Mucosa of stomach (tissue), 1 donor: ENCODE data around the gene DNAJB8.

ENCODE experiments used
- H3K27me3 ChIP-seq: one replicate; pipeline ENCODE4 v1.7.0; 2013; ENCODE audit warnings: mild to moderate bottlenecking, low read length; ENCODE audit not compliant: control insufficient read depth, insufficient read depth
- H3K36me3 ChIP-seq: one replicate; pipeline ENCODE4 v1.7.0; 2013; ENCODE audit warnings: low read length; ENCODE audit not compliant: control insufficient read depth, insufficient read depth
- H3K4me1 ChIP-seq: one replicate; pipeline ENCODE4 v1.7.0; 2013; ENCODE audit warnings: mild to moderate bottlenecking, low read length; ENCODE audit not compliant: control insufficient read depth, insufficient read depth
- H3K4me3 ChIP-seq: one replicate; pipeline ENCODE4 v1.7.0; 2013; ENCODE audit warnings: low read length
- H3K9ac ChIP-seq: one replicate; pipeline ENCODE4 v1.7.0; 2013; ENCODE audit warnings: mild to moderate bottlenecking, low read length, moderate library complexity
- H3K9me3 ChIP-seq: one replicate; pipeline ENCODE4 v1.7.0; 2013; ENCODE audit warnings: mild to moderate bottlenecking, low read length, moderate library complexity; ENCODE audit not compliant: control insufficient read depth
- donor health status: Pancreatic carcinoma.

DNAJB8 gene

GRCh38 chr3:128442949-128443348 is 23.7 kb downstream of the DNAJB8 start:
- Histone ChIP-seq H3K36me3 (no peaks in the 10 kb centered on the region), H3K4me1 (no peaks in the 10 kb centered on the region)

GRCh38 chr3:128442070-128442469 is 24.6 kb downstream of the DNAJB8 start:
- Histone ChIP-seq H3K9me3 (no peaks in the 10 kb centered on the region), H3K9ac (no peak overlapping the region), H3K4me3 (no peak overlapping the region), H3K4me1 (no peaks in the 10 kb centered on the region), H3K36me3 (no peaks in the 10 kb centered on the region), H3K27me3 (peaks cover 14% of the 10 kb centered on the region)

More at GRCh38 chr3:128442949-128443348, 23.7 kb downstream of the DNAJB8 start:
- no peak overlapping the region for H3K9ac ChIP-seq
- no peaks in the 10 kb centered on the region for H3K9me3 ChIP-seq
- H3K4me3 ChIP-seq = no peak overlapping the region
- H3K27me3 ChIP-seq = peaks cover 14% of the 10 kb centered on the region

GRCh38 chr3:128439226-128439625 is 27.5 kb downstream of the DNAJB8 start:
- Histone ChIP-seq H3K36me3 (no peaks in the 10 kb centered on the region), H3K4me1 (no peaks in the 10 kb centered on the region), H3K27me3 (peaks cover 33% of the 10 kb centered on the region), H3K9me3 (no peaks in the 10 kb centered on the region), H3K9ac (no peak overlapping the region), H3K4me3 (no peak overlapping the region)

- no peak overlapping the region for H3K9ac ChIP-seq
- no peaks in the 10 kb centered on the region for H3K4me1 ChIP-seq
- no peak overlapping the region for H3K4me3 ChIP-seq
- no peaks in the 10 kb centered on the region for H3K9me3 ChIP-seq
- peaks cover 35% of the 10 kb centered on the region for H3K27me3 ChIP-seq
- no peaks in the 10 kb centered on the region for H3K36me3 ChIP-seq
Measured at GRCh38 chr3:128438488-128439072, 28.1 kb downstream of the DNAJB8 start.

- Histone ChIP-seq H3K9ac (no peak overlapping the region), H3K4me1 (peaks cover 4% of the 10 kb centered on the region), H3K36me3 (no peaks in the 10 kb centered on the region), H3K9me3 (no peaks in the 10 kb centered on the region), H3K27me3 (peaks cover 59% of the 10 kb centered on the region), H3K4me3 (no peak overlapping the region)
Measured at GRCh38 chr3:128436214-128436613, 30.5 kb downstream of the DNAJB8 start.

- H3K27me3 ChIP-seq = peaks cover 64% of the 10 kb centered on the region
- no peak overlapping the region for H3K4me3 ChIP-seq
- H3K4me1 ChIP-seq = peaks cover 4% of the 10 kb centered on the region
- H3K9me3 ChIP-seq = no peaks in the 10 kb centered on the region
- no peak overlapping the region for H3K9ac ChIP-seq
- no peaks in the 10 kb centered on the region for H3K36me3 ChIP-seq
Measured at GRCh38 chr3:128435561-128435960, 31.1 kb downstream of the DNAJB8 start.

GRCh38 chr3:128435058-128435457 is 31.6 kb downstream of the DNAJB8 start:
- peaks cover 68% of the 10 kb centered on the region for H3K27me3 ChIP-seq

GRCh38 chr3:128434524-128434923 is 32.2 kb downstream of the DNAJB8 start:
- no peaks in the 10 kb centered on the region for H3K9me3 ChIP-seq
- H3K36me3 ChIP-seq = no peaks in the 10 kb centered on the region
- H3K9ac ChIP-seq = no peak overlapping the region
- peaks cover 72% of the 10 kb centered on the region for H3K27me3 ChIP-seq
- H3K4me3 ChIP-seq = no peak overlapping the region
- H3K4me1 ChIP-seq = peaks cover 4% of the 10 kb centered on the region

More at GRCh38 chr3:128435058-128435457, 31.6 kb downstream of the DNAJB8 start:
- Histone ChIP-seq H3K9me3 (no peaks in the 10 kb centered on the region), H3K36me3 (no peaks in the 10 kb centered on the region), H3K4me1 (peaks cover 4% of the 10 kb centered on the region), H3K4me3 (no peak overlapping the region), H3K9ac (no peak overlapping the region)

GRCh38 chr3:128433837-128434165 is 32.9 kb downstream of the DNAJB8 start:
- Histone ChIP-seq H3K9me3 (no peaks in the 10 kb centered on the region), H3K27me3 (peaks cover 67% of the 10 kb centered on the region), H3K9ac (no peak overlapping the region), H3K4me3 (no peak overlapping the region), H3K4me1 (peaks cover 4% of the 10 kb centered on the region), H3K36me3 (no peaks in the 10 kb centered on the region)

GRCh38 chr3:128432971-128433836 is 33.5 kb downstream of the DNAJB8 start:
- Histone ChIP-seq H3K4me3 (no peak overlapping the region), H3K9me3 (no peaks in the 10 kb centered on the region), H3K27me3 (peaks cover 65% of the 10 kb centered on the region), H3K9ac (no peak overlapping the region), H3K4me1 (peaks cover 4% of the 10 kb centered on the region), H3K36me3 (no peaks in the 10 kb centered on the region)

- no peaks in the 10 kb centered on the region for H3K9me3 ChIP-seq
- H3K4me3 ChIP-seq = no peak overlapping the region
- H3K36me3 ChIP-seq = no peaks in the 10 kb centered on the region
- H3K4me1 ChIP-seq = peaks cover 4% of the 10 kb centered on the region
- H3K27me3 ChIP-seq = peaks cover 69% of the 10 kb centered on the region
- no peak overlapping the region for H3K9ac ChIP-seq
Measured at GRCh38 chr3:128432301-128432970, 34.3 kb downstream of the DNAJB8 start.

- Histone ChIP-seq H3K36me3 (no peaks in the 10 kb centered on the region), H3K9ac (no peak overlapping the region), H3K9me3 (no peaks in the 10 kb centered on the region), H3K4me3 (no peak overlapping the region), H3K27me3 (peaks cover 74% of the 10 kb centered on the region), H3K4me1 (peaks cover 4% of the 10 kb centered on the region)
Measured at GRCh38 chr3:128431803-128432300, 34.8 kb downstream of the DNAJB8 start.
